Loucy (cell line): ENCODE data around the gene PLK3.
"Not testable (repeated sequence)": the region's sequence is repeated elsewhere in the genome, so short reads cannot be mapped to it uniquely, and the experiment has no call there.

Experiments
- H2AFZ ChIP-seq: fragments of 200-600 bp; sonication (generic); 2 replicates; pipeline ENCODE4 v1.6.0; 2016; ENCODE audit warnings: antibody characterized with exemption, mild to moderate bottlenecking, low read length, moderate library complexity
- H3F3A ChIP-seq: fragments of 200-600 bp; 2 replicates; pipeline ENCODE4 v1.6.0; 2016; ENCODE audit warnings: antibody characterized with exemption, low read depth, mild to moderate bottlenecking
- H3K27me3 ChIP-seq: fragments of 200-600 bp; sonication (generic); 2 replicates; pipeline ENCODE4 v1.6.1; 2014; ENCODE audit warnings: low read length, mild to moderate bottlenecking; ENCODE audit not compliant: insufficient read depth, poor library complexity, severe bottlenecking
- H3K36me3 ChIP-seq: fragments of 200-600 bp; sonication (generic); 2 replicates; pipeline ENCODE4 v1.6.1; 2016; ENCODE audit warnings: low read length; ENCODE audit not compliant: insufficient read depth
- H3K4me1 ChIP-seq: fragments of 200-600 bp; sonication (generic); 2 replicates; pipeline ENCODE4 v1.5.1; 2014; ENCODE audit warnings: low read length, mild to moderate bottlenecking; ENCODE audit not compliant: insufficient read depth, poor library complexity, severe bottlenecking
- H3K4me2 ChIP-seq: fragments of 200-600 bp; sonication (generic); 2 replicates; pipeline ENCODE4 v1.6.0; 2014; ENCODE audit warnings: antibody characterized with exemption, low read length, low read depth, mild to moderate bottlenecking; ENCODE audit not compliant: poor library complexity, severe bottlenecking
- H3K4me3 ChIP-seq: fragments of 200-600 bp; sonication (generic); 2 replicates; pipeline ENCODE4 v1.5.1; 2014; ENCODE audit warnings: low read length, mild to moderate bottlenecking, mixed read lengths; ENCODE audit not compliant: poor library complexity, severe bottlenecking
- H3K79me2 ChIP-seq: fragments of 200-600 bp; sonication (generic); 2 replicates; pipeline ENCODE4 v1.6.1; 2014; ENCODE audit warnings: low read length; ENCODE audit not compliant: insufficient read depth
- H3K9ac ChIP-seq: fragments of 200-600 bp; sonication (generic); 2 replicates; pipeline ENCODE4 v1.6.0; 2014; ENCODE audit warnings: mild to moderate bottlenecking, low read depth, low read length, moderate library complexity; ENCODE audit not compliant: poor library complexity, severe bottlenecking
- H3K9me2 ChIP-seq: fragments of 200-600 bp; sonication (generic); replicated peaks from 2 replicates; pipeline ENCODE4 v1.6.1; 2016; ENCODE audit warnings: low read depth, low read length, mixed read lengths
- H3K9me3 ChIP-seq: fragments of 200-600 bp; sonication (generic); 2 replicates; pipeline ENCODE4 v1.6.1; 2014; ENCODE audit warnings: mild to moderate bottlenecking, antibody characterized with exemption, low read length, low read depth; ENCODE audit not compliant: insufficient read depth
- H4K20me1 ChIP-seq: fragments of 200-600 bp; sonication (generic); 2 replicates; pipeline ENCODE4 v1.6.0; 2014; ENCODE audit warnings: antibody characterized with exemption, low read length, mild to moderate bottlenecking; ENCODE audit not compliant: insufficient read depth, poor library complexity, severe bottlenecking
- CTCF ChIP-seq: fragments of 200-600 bp; sonication (generic); conservative IDR thresholded peaks from 2 replicates; pipeline ENCODE4 v1.5.1; 2014; ENCODE audit warnings: mild to moderate bottlenecking, antibody characterized with exemption, low read length
- EZH2phosphoT487 ChIP-seq: fragments of 200-600 bp; IDR thresholded peaks from 2 replicates; pipeline ENCODE4 v1.6.1; 2018; ENCODE audit warnings: antibody characterized with exemption, mild to moderate bottlenecking, moderate library complexity, borderline replicate concordance

The PLK3 gene

GRCh38 chr1:44760876-44761275 is 39.3 kb upstream of the PLK3 start:
- no peaks in the 10 kb centered on the region for H4K20me1 ChIP-seq
- TF ChIP-seq EZH2phosphoT487 (no peak), CTCF (no peak)
- peaks cover 89% of the 10 kb centered on the region; the same call in 1 of the 2 replicates for H3K36me3 ChIP-seq
- no peaks in the 10 kb centered on the region for H3F3A ChIP-seq
- H3K4me2 ChIP-seq = no peak overlapping the region
- no peaks in the 10 kb centered on the region for H3K9me3 ChIP-seq
- H3K79me2 ChIP-seq = no peaks in the 10 kb centered on the region
- H3K4me1 ChIP-seq = no peaks in the 10 kb centered on the region
- H3K27me3 ChIP-seq = no peaks in the 10 kb centered on the region
- no peak overlapping the region for H3K9ac ChIP-seq
- H3K4me3 ChIP-seq = no peak overlapping the region
- H3K9me2 ChIP-seq = no peaks in the 10 kb centered on the region
- no peak overlapping the region for H2AFZ ChIP-seq

- not testable (repeated sequence) for H3K4me1 ChIP-seq, H2AFZ ChIP-seq, H4K20me1 ChIP-seq, H3K9me2 ChIP-seq, H3K4me2 ChIP-seq, H3K27me3 ChIP-seq, H3K79me2 ChIP-seq, H3K9me3 ChIP-seq, H3K4me3 ChIP-seq, H3F3A ChIP-seq, H3K9ac ChIP-seq
- H3K36me3 ChIP-seq = peaks cover 63% of the 10 kb centered on the region; the same call in 1 of the 2 replicates
Measured at GRCh38 chr1:44766421-44766820, 33.8 kb upstream of the PLK3 start.

- H3K9ac ChIP-seq = peak within 1 kb of the TSS; percentile 98
- no peaks in the 10 kb centered on the region for H3K9me2 ChIP-seq
- peaks cover 22% of the 10 kb centered on the region for H3K4me1 ChIP-seq
- peaks cover 14% of the 10 kb centered on the region for H3K27me3 ChIP-seq
- peak within 1 kb of the TSS; percentile 98 for H3K4me2 ChIP-seq
- H3K4me3 ChIP-seq = peak within 1 kb of the TSS; percentile 98
- no peaks in the 10 kb centered on the region for H3K9me3 ChIP-seq
- peaks cover 39% of the 10 kb centered on the region for H4K20me1 ChIP-seq
- peaks cover 35% of the 10 kb centered on the region for H3K36me3 ChIP-seq
- no peaks in the 10 kb centered on the region for H3F3A ChIP-seq
- TF ChIP-seq EZH2phosphoT487 (no peak), CTCF (no peak)
- H2AFZ ChIP-seq = peak within 1 kb of the TSS; percentile 82
- peaks cover 61% of the 10 kb centered on the region for H3K79me2 ChIP-seq
Measured at GRCh38 chr1:44775078-44775929, 24.9 kb upstream of the PLK3 start, which contains the start of gene RPS8. RPS8 (plus strand) TSS chr1:44775540; CDS start chr1:44775597, 57 bp downstream.
